Measurements from ENCODE around the gene VPREB1. TPM values are rescaled to one million over a fixed set of nuclear protein-coding genes. Genes with fewer than 3 reads are reported as not detected.

Gene VPREB1
- total RNA-seq, 1 donor from 2014 or later, result not detected

DNA sequence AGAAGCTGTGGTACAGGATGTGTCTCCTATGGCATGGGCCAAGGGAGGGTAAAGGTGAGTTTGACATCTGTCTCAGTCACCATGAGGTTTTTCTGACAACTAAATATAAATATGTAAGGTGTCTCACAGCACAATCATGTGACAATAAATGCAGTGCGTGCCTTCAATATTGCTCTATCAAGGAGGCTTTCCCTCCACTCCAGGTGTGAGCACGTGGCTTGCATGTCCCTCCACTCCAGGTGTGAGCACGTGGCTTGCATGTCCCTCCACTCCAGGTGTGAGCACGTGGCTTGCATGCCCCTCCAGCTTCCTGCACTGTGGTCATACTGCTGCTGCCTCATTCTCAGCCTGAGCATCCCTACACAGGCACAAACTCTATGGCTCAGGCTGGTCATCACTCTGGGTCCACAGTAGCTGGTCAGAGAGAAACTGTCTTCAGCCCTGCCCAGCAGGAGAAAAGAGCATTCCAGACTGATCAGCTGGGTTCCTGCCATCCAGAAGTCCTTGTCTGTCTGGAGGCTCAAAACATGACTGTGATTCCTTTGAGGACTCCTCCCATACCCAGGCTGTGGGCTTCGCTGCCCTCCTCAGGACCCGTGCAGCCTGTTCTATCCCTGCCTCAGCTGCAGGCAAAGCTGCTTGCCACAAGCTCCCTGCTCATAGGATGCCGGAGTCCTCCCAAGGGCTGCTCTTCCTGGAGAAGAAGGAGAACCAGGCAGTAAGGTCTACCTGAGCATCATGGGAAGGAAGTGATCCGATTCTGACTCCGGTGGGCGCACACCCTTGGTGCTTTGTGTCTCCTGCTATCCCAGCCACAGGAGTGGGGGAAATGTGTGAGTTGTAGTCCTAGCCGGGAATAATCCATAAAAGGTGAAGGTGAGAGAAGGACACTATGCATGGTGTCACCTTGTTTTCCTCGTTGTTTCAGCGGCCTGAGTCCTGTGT, 33.4 kb upstream of the VPREB1 start:
- Histone ChIP-seq H3K36me3 (no peaks in the 10 kb centered on the region), H3K4me1 (no peaks in the 10 kb centered on the region), H3K27ac (no peak overlapping the region), H3K9me3 (no peaks in the 10 kb centered on the region), H3K4me3 (no peak overlapping the region), H3K27me3 (peaks cover 6% of the 10 kb centered on the region)
- TF ChIP-seq, protein P1, sequence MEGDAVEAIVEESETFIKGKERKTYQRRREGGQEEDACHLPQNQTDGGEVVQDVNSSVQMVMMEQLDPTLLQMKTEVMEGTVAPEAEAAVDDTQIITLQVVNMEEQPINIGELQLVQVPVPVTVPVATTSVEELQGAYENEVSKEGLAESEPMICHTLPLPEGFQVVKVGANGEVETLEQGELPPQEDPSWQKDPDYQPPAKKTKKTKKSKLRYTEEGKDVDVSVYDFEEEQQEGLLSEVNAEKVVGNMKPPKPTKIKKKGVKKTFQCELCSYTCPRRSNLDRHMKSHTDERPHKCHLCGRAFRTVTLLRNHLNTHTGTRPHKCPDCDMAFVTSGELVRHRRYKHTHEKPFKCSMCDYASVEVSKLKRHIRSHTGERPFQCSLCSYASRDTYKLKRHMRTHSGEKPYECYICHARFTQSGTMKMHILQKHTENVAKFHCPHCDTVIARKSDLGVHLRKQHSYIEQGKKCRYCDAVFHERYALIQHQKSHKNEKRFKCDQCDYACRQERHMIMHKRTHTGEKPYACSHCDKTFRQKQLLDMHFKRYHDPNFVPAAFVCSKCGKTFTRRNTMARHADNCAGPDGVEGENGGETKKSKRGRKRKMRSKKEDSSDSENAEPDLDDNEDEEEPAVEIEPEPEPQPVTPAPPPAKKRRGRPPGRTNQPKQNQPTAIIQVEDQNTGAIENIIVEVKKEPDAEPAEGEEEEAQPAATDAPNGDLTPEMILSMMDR (IDR thresholded peaks at IDR 0.05), result no peak
- intact Hi-C loops (cut with DNase I), result no loop called here
- DNase-seq (no peak), ATAC-seq (no peak)

DNA sequence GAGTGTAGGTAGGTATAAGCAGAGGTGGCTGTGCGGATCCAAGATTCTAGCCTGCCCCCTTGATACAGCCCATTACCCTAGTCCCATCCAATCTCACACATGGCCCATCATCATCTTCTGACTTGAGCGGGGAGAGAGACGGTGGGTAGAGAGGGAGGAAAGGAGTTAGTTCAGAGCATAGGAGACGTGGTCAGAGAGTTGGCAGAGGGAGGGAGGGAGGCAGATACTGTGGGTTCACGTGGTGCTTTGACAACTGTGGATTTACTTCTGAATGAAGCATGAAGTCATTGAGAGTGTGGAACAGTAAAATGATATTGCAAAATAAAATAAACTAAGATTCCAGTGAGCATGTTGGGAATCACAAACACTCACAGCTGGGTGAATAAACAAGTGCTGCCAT, 31.4 kb upstream of the VPREB1 start:
- Histone ChIP-seq H3K4me3 (no peak overlapping the region), H3K4me1 (no peaks in the 10 kb centered on the region), H3K27ac (no peak overlapping the region), H3K9me3 (no peaks in the 10 kb centered on the region), H3K27me3 (peaks cover 6% of the 10 kb centered on the region), H3K36me3 (no peaks in the 10 kb centered on the region)
- intact Hi-C loops (cut with DNase I), result no loop called here
- TF ChIP-seq, protein P1 (IDR thresholded peaks at IDR 0.05), result no peak
- no peak for ATAC-seq
- DNase-seq, result no peak

DNA sequence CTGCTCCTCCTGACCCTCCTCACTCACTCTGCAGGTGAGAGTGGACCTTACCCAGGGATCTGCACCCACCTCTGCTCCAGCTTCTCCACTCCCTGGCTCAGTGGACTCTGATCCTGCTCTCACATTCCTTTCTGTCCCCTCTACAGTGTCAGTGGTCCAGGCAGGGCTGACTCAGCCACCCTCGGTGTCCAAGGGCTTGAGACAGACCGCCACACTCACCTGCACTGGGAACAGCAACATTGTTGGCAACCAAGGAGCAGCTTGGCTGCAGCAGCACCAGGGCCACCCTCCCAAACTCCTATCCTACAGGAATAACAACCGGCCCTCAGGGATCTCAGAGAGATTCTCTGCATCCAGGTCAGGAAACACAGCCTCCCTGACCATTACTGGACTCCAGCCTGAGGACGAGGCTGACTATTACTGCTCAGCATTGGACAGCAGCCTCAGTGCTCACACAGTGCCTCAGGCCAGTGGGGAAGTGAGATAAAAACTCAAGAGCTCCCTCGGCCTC, 29.7 kb upstream of the VPREB1 start:
- Histone ChIP-seq H3K27ac (no peak overlapping the region), H3K9me3 (no peaks in the 10 kb centered on the region), H3K4me3 (no peak overlapping the region), H3K4me1 (no peaks in the 10 kb centered on the region), H3K36me3 (no peaks in the 10 kb centered on the region), H3K27me3 (no peaks in the 10 kb centered on the region)
- DNase-seq, result no peak
- no peak for ATAC-seq
- TF ChIP-seq, protein P1 (IDR thresholded peaks at IDR 0.05), result no peak
- intact Hi-C loops (cut with DNase I), result no loop called here

DNA sequence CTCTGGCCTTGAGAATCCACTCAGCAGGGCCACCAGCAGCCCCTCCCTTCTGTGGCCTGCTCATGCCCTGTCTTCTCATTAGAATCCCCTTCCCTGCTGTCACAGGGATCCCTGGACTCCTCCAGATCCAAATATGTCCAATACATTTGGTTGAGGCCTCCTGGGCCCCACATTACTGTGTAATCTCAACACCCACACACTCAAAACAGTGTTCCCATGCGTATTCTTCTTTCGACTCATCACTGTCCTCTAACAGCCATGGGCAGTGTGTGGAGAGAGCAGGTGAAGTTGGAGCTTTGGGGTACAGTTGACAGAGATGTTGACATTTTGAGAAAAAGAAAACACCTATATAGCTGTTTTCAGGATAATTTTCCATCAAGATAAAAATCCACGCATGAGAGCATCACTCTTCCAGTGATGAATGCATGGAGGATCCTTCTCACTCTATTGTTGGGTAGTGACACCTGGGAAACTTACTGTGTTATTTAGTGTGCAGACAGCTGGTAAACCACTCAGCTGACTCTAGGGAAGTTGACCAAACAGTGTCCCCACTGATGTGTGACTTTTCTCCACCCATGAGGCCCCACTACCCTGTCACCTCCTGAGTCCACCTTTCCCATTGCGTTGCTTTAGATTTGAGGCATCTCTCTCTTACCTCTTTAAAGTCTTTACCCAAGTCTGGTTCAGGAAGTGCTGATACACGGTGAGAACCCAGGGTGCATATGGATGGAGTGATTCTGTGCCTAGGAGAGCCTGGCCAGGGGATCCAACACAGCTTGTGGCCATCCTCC, 28.7 kb upstream of the VPREB1 start:
- no peaks in the 10 kb centered on the region for H3K36me3 ChIP-seq

DNA sequence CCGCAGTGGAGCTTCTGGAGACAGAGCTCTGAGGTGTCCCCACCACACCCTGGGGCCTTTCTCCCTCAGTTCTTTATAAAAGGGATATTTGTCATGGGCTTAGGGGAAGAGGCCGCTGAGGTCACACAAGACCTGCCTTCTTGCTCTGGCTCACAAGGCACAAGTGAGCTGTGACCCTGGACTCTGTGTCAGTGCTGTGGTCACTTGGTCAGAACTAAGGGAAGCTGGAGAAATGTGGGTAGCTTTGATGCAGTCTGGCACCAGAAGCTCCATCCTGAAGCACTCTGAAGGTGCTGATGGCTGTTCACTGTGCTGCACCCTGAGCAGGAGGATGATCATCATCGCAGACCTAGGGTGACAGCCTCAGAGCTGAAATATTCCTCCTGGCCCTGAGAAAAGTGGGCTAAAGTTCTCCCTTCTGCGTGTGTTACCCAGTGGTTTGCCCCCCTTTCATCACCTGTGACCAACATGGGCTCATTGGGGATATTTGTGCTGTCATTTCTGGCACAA, 28.1 kb upstream of the VPREB1 start:
- Histone ChIP-seq H3K27ac (no peak overlapping the region), H3K36me3 (no peaks in the 10 kb centered on the region), H3K27me3 (no peaks in the 10 kb centered on the region), H3K4me3 (no peak overlapping the region), H3K9me3 (no peaks in the 10 kb centered on the region), H3K4me1 (no peaks in the 10 kb centered on the region)
- no peak for ATAC-seq
- TF ChIP-seq, protein P1 (IDR thresholded peaks at IDR 0.05), result no peak
- intact Hi-C loops (cut with DNase I), result no loop called here
- no peak for DNase-seq

More for the DNA sequence above, 28.7 kb upstream of the VPREB1 start:
- TF ChIP-seq, protein P1 (IDR thresholded peaks at IDR 0.05), result no peak
- DNase-seq (no peak), ATAC-seq (no peak)
- Histone ChIP-seq H3K4me1 (no peaks in the 10 kb centered on the region), H3K9me3 (no peaks in the 10 kb centered on the region), H3K4me3 (no peak overlapping the region), H3K27ac (no peak overlapping the region), H3K27me3 (no peaks in the 10 kb centered on the region)
- intact Hi-C loops (cut with DNase I), result no loop called here

Measured in upper lobe of right lung (tissue), 1 donor.